Liver (tissue), 9 donors: Measurements from ENCODE around the gene FAM163A. TPM values are rescaled to one million over a fixed set of nuclear protein-coding genes. Genes with fewer than 3 reads are reported as not detected.

ENCODE experiments used
- DNase-seq: peaks from one replicate; pipeline ENCODE4 v3.0.0-alpha.2; 2017; ENCODE audit warnings: low spot score
- H3K27ac ChIP-seq, 2 donors: one replicate each; pipeline ENCODE4 v1.7.0; 2013; ENCODE audit warnings: inconsistent platforms in 2 of 2, low read length in 2 of 2, control low read depth in 1 of 2, low read depth in 1 of 2, mild to moderate bottlenecking in 1 of 2
- H3K27me3 ChIP-seq, 4 donors: one replicate each; pipeline versions ENCODE4 v1.6.1 to v1.7.0; 2013; ENCODE audit warnings: low read length in 3 of 4, inconsistent platforms in 1 of 4, mild to moderate bottlenecking in 1 of 4, moderate library complexity in 1 of 4; ENCODE audit not compliant: control insufficient read depth in 4 of 4, insufficient read depth in 4 of 4
- H3K36me3 ChIP-seq, 4 donors: one replicate each; pipeline versions ENCODE4 v1.6.1 to v1.7.0; 2013; ENCODE audit warnings: low read length in 3 of 4, mild to moderate bottlenecking in 3 of 4, low read depth in 1 of 4, moderate library complexity in 1 of 4; ENCODE audit not compliant: control insufficient read depth in 4 of 4, insufficient read depth in 3 of 4
- H3K4me1 ChIP-seq, 4 donors: one replicate each; pipeline versions ENCODE4 v1.6.1 to v1.7.0; 2013; ENCODE audit warnings: low read length in 3 of 4, mild to moderate bottlenecking in 3 of 4, moderate library complexity in 1 of 4; ENCODE audit not compliant: control insufficient read depth in 4 of 4, insufficient read depth in 4 of 4
- H3K4me3 ChIP-seq, 3 donors: one replicate each; pipeline versions ENCODE4 v1.6.1 to v1.7.0; 2013; ENCODE audit warnings: low read length in 3 of 3, control low read depth in 1 of 3, low read depth in 1 of 3, mild to moderate bottlenecking in 1 of 3
- H3K9ac ChIP-seq, 2 donors: one replicate each; pipeline ENCODE4 v1.7.0; 2013; ENCODE audit warnings: low read length in 2 of 2, mild to moderate bottlenecking in 2 of 2, moderate library complexity in 2 of 2, control low read depth in 1 of 2, low read depth in 1 of 2
- H3K9me3 ChIP-seq, 4 donors: one replicate each; pipeline versions ENCODE4 v1.6.1 to v1.7.0; 2013; ENCODE audit warnings: low read length in 3 of 4; ENCODE audit not compliant: control insufficient read depth in 4 of 4
- EGR1 ChIP-seq, 2 donors: IDR thresholded peaks; 2 replicates each; pipeline ENCODE4 v1.6.1; 2016 to 2018; ENCODE audit warnings: antibody characterized with exemption in 2 of 2, low read depth in 2 of 2
- FOXA1 ChIP-seq: IDR thresholded peaks from 2 replicates; pipeline ENCODE4 v1.6.1; 2016; ENCODE audit warnings: antibody characterized with exemption
- FOXA2 ChIP-seq: IDR thresholded peaks from 2 replicates; pipeline ENCODE4 v1.6.1; 2016; ENCODE audit warnings: antibody characterized with exemption
- GABPA ChIP-seq, 2 donors: IDR thresholded peaks in 1 of 2; conservative IDR thresholded peaks in 1 of 2; 2 replicates each; pipeline ENCODE4 v1.6.1; 2016; ENCODE audit warnings: antibody characterized with exemption in 2 of 2, mild to moderate bottlenecking in 1 of 2, moderate library complexity in 1 of 2
- HNF4A ChIP-seq, 2 donors: conservative IDR thresholded peaks; 2 replicates each; pipeline ENCODE4 v1.6.1; 2016; ENCODE audit warnings: antibody characterized with exemption in 2 of 2, mild to moderate bottlenecking in 2 of 2
- HNF4G ChIP-seq: IDR thresholded peaks from 2 replicates; pipeline ENCODE4 v1.6.1; 2016; ENCODE audit warnings: antibody characterized with exemption
- JUND ChIP-seq, 2 donors: IDR thresholded peaks; 2 replicates each; pipeline ENCODE4 v1.6.1; 2016; ENCODE audit warnings: antibody characterized with exemption in 2 of 2
- NR2F2 ChIP-seq: IDR thresholded peaks from 2 replicates; pipeline ENCODE4 v1.6.1; 2016; ENCODE audit warnings: antibody characterized with exemption
- RAD21 ChIP-seq, 2 donors: IDR thresholded peaks; 2 replicates each; pipeline ENCODE4 v1.6.1; 2016; ENCODE audit warnings: antibody characterized with exemption in 2 of 2, mild to moderate bottlenecking in 2 of 2
- RXRA ChIP-seq, 2 donors: IDR thresholded peaks; 2 replicates each; pipeline ENCODE4 v1.6.1; 2017 to 2018; ENCODE audit warnings: antibody characterized with exemption in 2 of 2, mild to moderate bottlenecking in 1 of 2
- SP1 ChIP-seq: IDR thresholded peaks from 2 replicates; pipeline ENCODE4 v1.6.1; 2018; ENCODE audit warnings: antibody characterized with exemption, mild to moderate bottlenecking
- TAF1 ChIP-seq: conservative IDR thresholded peaks from 2 replicates; pipeline ENCODE4 v1.6.1; 2016; ENCODE audit warnings: antibody characterized with exemption, mild to moderate bottlenecking
- YY1 ChIP-seq: IDR thresholded peaks from 2 replicates; pipeline ENCODE4 v1.6.1; 2016; ENCODE audit warnings: antibody characterized with exemption, mild to moderate bottlenecking
- WGBS: extraction: QIAGEN DNeasy Blood & Tissue Kit; methylation state at CpG from one replicate; pipeline ENCODE4 v1.1.7; 2013; 5-methylcytosine and 5-hydroxymethylcytosine counted together
- polyA plus RNA-seq, 2 donors: library from polyadenylated mRNA; stranded (reverse) in 1 of 2; unstranded in 1 of 2; fragments of 200-250 nt in 1 of 2; fragments of >200 nt in 1 of 2; fragmentation: Nextera tagmentation in 1 of 2; extraction: Ambion mirVana in 1 of 2; gene quantifications; one replicate each; pipeline versions ENCODE4 v1.2.1 to v1.2.3, GENCODE V29; 2013 to 2015
- total RNA-seq, 2 donors: library from RNA; depleted of rRNA; stranded (reverse); fragments of >200 nt; gene quantifications; one replicate each; pipeline ENCODE4 v1.2.3, GENCODE V29; 2014
- TF ChIP-seq, protein P1 (sequence below): IDR thresholded peaks from 2 replicates; pipeline ENCODE4 v1.6.1; 2016; ENCODE audit warnings: antibody characterized with exemption
- TF ChIP-seq, protein P2 (sequence below): fragments of 150-350 bp; IDR thresholded peaks from 2 replicates; pipeline ENCODE4 v1.5.1; 2017; ENCODE audit warnings: improper control_type of control experiment, low read depth, low read length; ENCODE audit not compliant: missing input control
- TF ChIP-seq, protein P3 (sequence below): IDR thresholded peaks from 2 replicates; pipeline ENCODE4 v1.6.1; 2016; ENCODE audit warnings: antibody characterized with exemption
- TF ChIP-seq, protein P4 (sequence below): IDR thresholded peaks from 2 replicates; pipeline ENCODE4 v1.6.1; 2016; ENCODE audit warnings: antibody characterized with exemption
- TF ChIP-seq, protein P5 (sequence below): IDR thresholded peaks from 2 replicates; pipeline ENCODE4 v1.6.1; 2016; ENCODE audit warnings: antibody characterized with exemption, mild to moderate bottlenecking
- donor health status: healthy.
- donor health status: healthy.
- donor health status: healthy.
- donor health status: healthy.
- donor health status: healthy.

FAM163A gene
- total and polyA plus RNA-seq, 4 donors, result 0.07 TPM; not detected in 3

DNA sequence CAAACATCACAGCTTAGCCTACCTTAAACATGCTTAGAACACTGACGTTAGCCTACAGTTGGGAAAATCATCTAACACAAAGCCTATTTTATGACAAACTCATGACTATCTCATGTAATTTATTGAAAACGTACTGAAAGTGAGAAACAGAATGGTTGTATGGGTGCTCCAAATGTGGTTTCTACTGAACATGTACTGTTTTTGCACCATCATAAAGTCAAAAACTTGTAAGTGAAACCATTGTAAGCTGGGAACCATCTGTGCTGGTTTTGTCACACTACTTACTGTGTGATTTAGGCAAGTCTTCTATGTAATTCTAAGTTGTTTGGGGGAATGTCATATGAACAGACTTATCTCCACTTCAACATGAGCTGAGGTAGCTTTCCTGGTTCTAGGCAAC is 79.0 kb downstream of the FAM163A start:
- no peak for DNase-seq
- Histone ChIP-seq H3K9me3 (no peaks in the 10 kb centered on the region), H3K4me3 (no peak overlapping the region), H3K9ac (no peak overlapping the region), H3K4me1 (no peaks in the 10 kb centered on the region), H3K36me3 (no peaks in the 10 kb centered on the region), H3K27ac (no peak overlapping the region), H3K27me3 (no peaks in the 10 kb centered on the region)
- 83% methylated on average over 2 of the region's 2 CpGs for WGBS
- TF ChIP-seq, protein P1, sequence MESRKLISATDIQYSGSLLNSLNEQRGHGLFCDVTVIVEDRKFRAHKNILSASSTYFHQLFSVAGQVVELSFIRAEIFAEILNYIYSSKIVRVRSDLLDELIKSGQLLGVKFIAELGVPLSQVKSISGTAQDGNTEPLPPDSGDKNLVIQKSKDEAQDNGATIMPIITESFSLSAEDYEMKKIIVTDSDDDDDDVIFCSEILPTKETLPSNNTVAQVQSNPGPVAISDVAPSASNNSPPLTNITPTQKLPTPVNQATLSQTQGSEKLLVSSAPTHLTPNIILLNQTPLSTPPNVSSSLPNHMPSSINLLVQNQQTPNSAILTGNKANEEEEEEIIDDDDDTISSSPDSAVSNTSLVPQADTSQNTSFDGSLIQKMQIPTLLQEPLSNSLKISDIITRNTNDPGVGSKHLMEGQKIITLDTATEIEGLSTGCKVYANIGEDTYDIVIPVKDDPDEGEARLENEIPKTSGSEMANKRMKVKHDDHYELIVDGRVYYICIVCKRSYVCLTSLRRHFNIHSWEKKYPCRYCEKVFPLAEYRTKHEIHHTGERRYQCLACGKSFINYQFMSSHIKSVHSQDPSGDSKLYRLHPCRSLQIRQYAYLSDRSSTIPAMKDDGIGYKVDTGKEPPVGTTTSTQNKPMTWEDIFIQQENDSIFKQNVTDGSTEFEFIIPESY, result no peak

DNA sequence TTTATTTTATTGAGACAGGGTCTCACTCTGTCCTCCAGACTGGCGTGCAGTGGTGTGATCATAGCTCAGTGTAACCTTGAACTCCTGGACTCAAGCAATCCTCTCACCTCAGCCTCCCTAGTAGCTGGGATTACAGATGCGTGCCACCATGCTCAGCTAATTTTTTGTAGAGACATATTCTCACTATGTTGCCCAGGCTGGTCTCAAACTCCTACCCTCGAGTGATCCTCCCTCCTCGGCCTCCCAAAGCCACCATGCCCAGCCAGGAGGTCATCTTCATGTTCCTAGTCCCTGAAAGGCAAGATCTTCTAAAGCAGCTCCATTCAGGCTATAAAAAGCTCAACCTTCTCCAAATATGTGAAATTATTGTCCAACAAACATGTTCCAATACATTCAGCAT is 80.6 kb downstream of the FAM163A start:
- no peaks in the 10 kb centered on the region for H3K4me1 ChIP-seq
- no peak for DNase-seq
- H3K36me3 ChIP-seq, result no peaks in the 10 kb centered on the region
- no peaks in the 10 kb centered on the region for H3K27me3 ChIP-seq
- no peak overlapping the region for H3K4me3 ChIP-seq
- WGBS, result 91% methylated on average over 4 of the region's 4 CpGs
- no peak overlapping the region for H3K27ac ChIP-seq
- no peaks in the 10 kb centered on the region for H3K9me3 ChIP-seq
- no peak for TF ChIP-seq YY1
- TF ChIP-seq GABPA (IDR thresholded peaks at IDR 0.05 in 1 of 2, conservative IDR thresholded peaks at IDR 0.05 in 1 of 2), result no peak
- TF ChIP-seq TAF1, result no peak
- no peak for TF ChIP-seq RAD21 (IDR thresholded peaks at IDR 0.05)
- TF ChIP-seq HNF4G, result no peak
- no peak for TF ChIP-seq HNF4A (conservative IDR thresholded peaks at IDR 0.05)
- TF ChIP-seq FOXA1, result no peak
- TF ChIP-seq, protein P2, sequence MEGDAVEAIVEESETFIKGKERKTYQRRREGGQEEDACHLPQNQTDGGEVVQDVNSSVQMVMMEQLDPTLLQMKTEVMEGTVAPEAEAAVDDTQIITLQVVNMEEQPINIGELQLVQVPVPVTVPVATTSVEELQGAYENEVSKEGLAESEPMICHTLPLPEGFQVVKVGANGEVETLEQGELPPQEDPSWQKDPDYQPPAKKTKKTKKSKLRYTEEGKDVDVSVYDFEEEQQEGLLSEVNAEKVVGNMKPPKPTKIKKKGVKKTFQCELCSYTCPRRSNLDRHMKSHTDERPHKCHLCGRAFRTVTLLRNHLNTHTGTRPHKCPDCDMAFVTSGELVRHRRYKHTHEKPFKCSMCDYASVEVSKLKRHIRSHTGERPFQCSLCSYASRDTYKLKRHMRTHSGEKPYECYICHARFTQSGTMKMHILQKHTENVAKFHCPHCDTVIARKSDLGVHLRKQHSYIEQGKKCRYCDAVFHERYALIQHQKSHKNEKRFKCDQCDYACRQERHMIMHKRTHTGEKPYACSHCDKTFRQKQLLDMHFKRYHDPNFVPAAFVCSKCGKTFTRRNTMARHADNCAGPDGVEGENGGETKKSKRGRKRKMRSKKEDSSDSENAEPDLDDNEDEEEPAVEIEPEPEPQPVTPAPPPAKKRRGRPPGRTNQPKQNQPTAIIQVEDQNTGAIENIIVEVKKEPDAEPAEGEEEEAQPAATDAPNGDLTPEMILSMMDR, result no peak
- no peak for TF ChIP-seq NR2F2
- TF ChIP-seq, protein P1, result no peak
- no peak for TF ChIP-seq SP1
- no peak for TF ChIP-seq RXRA (IDR thresholded peaks at IDR 0.05)
- TF ChIP-seq, protein P3, sequence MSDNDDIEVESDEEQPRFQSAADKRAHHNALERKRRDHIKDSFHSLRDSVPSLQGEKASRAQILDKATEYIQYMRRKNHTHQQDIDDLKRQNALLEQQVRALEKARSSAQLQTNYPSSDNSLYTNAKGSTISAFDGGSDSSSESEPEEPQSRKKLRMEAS, result no peak
- TF ChIP-seq, protein P4, sequence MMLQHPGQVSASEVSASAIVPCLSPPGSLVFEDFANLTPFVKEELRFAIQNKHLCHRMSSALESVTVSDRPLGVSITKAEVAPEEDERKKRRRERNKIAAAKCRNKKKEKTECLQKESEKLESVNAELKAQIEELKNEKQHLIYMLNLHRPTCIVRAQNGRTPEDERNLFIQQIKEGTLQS, result no peak
- TF ChIP-seq FOXA2, result no peak
- TF ChIP-seq, protein P5, sequence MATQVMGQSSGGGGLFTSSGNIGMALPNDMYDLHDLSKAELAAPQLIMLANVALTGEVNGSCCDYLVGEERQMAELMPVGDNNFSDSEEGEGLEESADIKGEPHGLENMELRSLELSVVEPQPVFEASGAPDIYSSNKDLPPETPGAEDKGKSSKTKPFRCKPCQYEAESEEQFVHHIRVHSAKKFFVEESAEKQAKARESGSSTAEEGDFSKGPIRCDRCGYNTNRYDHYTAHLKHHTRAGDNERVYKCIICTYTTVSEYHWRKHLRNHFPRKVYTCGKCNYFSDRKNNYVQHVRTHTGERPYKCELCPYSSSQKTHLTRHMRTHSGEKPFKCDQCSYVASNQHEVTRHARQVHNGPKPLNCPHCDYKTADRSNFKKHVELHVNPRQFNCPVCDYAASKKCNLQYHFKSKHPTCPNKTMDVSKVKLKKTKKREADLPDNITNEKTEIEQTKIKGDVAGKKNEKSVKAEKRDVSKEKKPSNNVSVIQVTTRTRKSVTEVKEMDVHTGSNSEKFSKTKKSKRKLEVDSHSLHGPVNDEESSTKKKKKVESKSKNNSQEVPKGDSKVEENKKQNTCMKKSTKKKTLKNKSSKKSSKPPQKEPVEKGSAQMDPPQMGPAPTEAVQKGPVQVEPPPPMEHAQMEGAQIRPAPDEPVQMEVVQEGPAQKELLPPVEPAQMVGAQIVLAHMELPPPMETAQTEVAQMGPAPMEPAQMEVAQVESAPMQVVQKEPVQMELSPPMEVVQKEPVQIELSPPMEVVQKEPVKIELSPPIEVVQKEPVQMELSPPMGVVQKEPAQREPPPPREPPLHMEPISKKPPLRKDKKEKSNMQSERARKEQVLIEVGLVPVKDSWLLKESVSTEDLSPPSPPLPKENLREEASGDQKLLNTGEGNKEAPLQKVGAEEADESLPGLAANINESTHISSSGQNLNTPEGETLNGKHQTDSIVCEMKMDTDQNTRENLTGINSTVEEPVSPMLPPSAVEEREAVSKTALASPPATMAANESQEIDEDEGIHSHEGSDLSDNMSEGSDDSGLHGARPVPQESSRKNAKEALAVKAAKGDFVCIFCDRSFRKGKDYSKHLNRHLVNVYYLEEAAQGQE, result no peak
- TF ChIP-seq JUND (IDR thresholded peaks at IDR 0.05), result no peak
- no peak for TF ChIP-seq EGR1 (IDR thresholded peaks at IDR 0.05; ENCODE audit: low read depth in 2 of 2)
- H3K9ac ChIP-seq, result no peak overlapping the region
